ENCODE results near the gene LOXHD1. TPM values are rescaled to one million over a fixed set of nuclear protein-coding genes. Genes with fewer than 3 reads are reported as not detected.

LOXHD1 gene
- total and polyA plus RNA-seq, 2 of the 13 experiments (the other 11 are each of a cell fraction or from before 2014, with no cell fraction given): not detected

DNA sequence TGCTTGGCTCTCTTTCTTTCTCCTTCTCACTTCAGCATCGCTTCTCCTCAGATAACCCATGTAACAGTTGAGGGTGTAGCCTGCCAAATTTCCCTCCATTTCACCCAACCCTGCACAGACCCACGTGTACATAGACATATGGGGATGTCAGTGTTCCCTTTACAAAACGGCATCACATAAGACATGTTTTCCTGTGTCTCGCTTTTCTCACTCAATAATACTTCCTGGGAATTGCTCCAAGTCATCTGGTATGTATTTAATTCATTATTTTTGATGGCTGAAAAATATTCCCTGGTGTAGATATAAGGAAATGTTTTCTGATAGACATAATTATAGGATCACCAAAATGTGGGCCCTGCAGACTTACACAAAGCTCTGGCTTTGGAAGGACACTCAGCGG, 176.8 kb downstream of the LOXHD1 start:
- Histone ChIP-seq H2AFZ (ENCODE audit: low read length) (no peak overlapping the region), H3K4me1 (ENCODE audit: insufficient read depth, low read length) (no peaks in the 10 kb centered on the region), H3K9me3 (ENCODE audit: low read length) (no peaks in the 10 kb centered on the region), H3K36me3 (replicated peaks in 1 of 2; ENCODE audit: control insufficient read depth in 1 of 2, insufficient read depth in 2 of 2, low read length in 2 of 2) (no peaks in the 10 kb centered on the region), H3K79me2 (ENCODE audit: insufficient read depth, low read length) (no peaks in the 10 kb centered on the region), H3K9ac (ENCODE audit: insufficient read depth, low read depth, low read length) (no peak overlapping the region), H3K4me3 (replicated peaks in 1 of 3; ENCODE audit: insufficient read depth in 1 of 3, low read depth in 2 of 3, low read length in 3 of 3) (no peak overlapping the region), H3K27me3 (ENCODE audit: control insufficient read depth in 1 of 2, insufficient read depth in 2 of 2, low read length in 2 of 2) (peaks cover 0 to 24% of the 10 kb centered on the region in 2 experiments; a peak in 2 of 5 replicates), H4K20me1 (ENCODE audit: insufficient read depth, low read length) (no peaks in the 10 kb centered on the region), H3K4me2 (ENCODE audit: low read depth, low read length) (no peak overlapping the region), H3K27ac (ENCODE audit: extremely low read length, insufficient read depth, low read length) (no peak overlapping the region)
- WGBS (ENCODE audit: low lambda C conversion rate): 1% methylated on average over 5 of the region's 5 CpGs
- intact Hi-C loops (cut with micrococcal nuclease; ENCODE audit: unreplicated experiment) (no loop called here), in situ Hi-C loops (cut with HindIII; ENCODE audit: extremely low pct_ligation_motif_present, low pct_unique_long_range_greater_than_20kb) (loop anchor here (5.0 to 25.0 kb wide), 2 partner anchors 198 to 343 kb away; no protein-coding TSS in a partner anchor)
- ChIA-PET CTCF (ENCODE audit: low intra/inter-chr PET ratio, low total read pairs) (interaction anchor here (1.9 to 2.7 kb wide), 2 partner anchors 199 to 331 kb away, joined by 7 to 17 read pairs; no protein-coding TSS in a partner anchor), POLR2A (no interaction called here)
- DNase-seq (ENCODE audit: low spot score) (no peak), ATAC-seq (no peak), FAIRE-seq (no peak)
- no TSS peak for BruUV-seq (replicated peaks)
- TF ChIP-seq ZNF75D (CRISPR knock-in tag; IDR thresholded peaks at IDR 0.05; ENCODE audit: borderline replicate concordance) (no peak), REL (CRISPR knock-in tag; conservative IDR thresholded peaks at IDR 0.05) (no peak), TFAP4 (IDR thresholded peaks at IDR 0.05; ENCODE audit: borderline replicate concordance, low read depth) (no peak), POLR2AphosphoS2 (IDR thresholded peaks at IDR 0.05; ENCODE audit: low read depth, low read length) (no peak), SP4 (CRISPR knock-in tag; IDR thresholded peaks at IDR 0.05) (no peak), CCDC6 (CRISPR knock-in tag; IDR thresholded peaks at IDR 0.05) (no peak), SMAD3 (CRISPR knock-in tag; IDR thresholded peaks at IDR 0.05) (no peak), ZNF24 (IDR thresholded peaks at IDR 0.05) (no peak), PPARG (CRISPR knock-in tag; conservative IDR thresholded peaks at IDR 0.05) (no peak), ZNF225 (CRISPR knock-in tag; IDR thresholded peaks at IDR 0.05) (no peak), SRSF9 (IDR thresholded peaks at IDR 0.05; ENCODE audit: borderline replicate concordance, insufficient read depth, low read depth, low read length, poor library complexity, severe bottlenecking) (no peak), HMG20A (CRISPR knock-in tag; IDR thresholded peaks at IDR 0.05; ENCODE audit: borderline replicate concordance) (no peak)
- TF ChIP-seq, protein P1, sequence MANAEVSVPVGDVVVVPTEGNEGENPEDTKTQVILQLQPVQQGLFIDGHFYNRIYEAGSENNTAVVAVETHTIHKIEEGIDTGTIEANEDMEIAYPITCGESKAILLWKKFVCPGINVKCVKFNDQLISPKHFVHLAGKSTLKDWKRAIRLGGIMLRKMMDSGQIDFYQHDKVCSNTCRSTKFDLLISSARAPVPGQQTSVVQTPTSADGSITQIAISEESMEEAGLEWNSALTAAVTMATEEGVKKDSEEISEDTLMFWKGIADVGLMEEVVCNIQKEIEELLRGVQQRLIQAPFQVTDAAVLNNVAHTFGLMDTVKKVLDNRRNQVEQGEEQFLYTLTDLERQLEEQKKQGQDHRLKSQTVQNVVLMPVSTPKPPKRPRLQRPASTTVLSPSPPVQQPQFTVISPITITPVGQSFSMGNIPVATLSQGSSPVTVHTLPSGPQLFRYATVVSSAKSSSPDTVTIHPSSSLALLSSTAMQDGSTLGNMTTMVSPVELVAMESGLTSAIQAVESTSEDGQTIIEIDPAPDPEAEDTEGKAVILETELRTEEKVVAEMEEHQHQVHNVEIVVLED (CRISPR knock-in tag; IDR thresholded peaks at IDR 0.05; ENCODE audit: borderline replicate concordance): no peak
